HG03457 (cell line): ENCODE results near the gene MXD3.
"Not testable (repeated sequence)": the region's sequence is repeated elsewhere in the genome, so short reads cannot be mapped to it uniquely, and the experiment has no call there.

ENCODE experiments used
- ATAC-seq: cut with Tn5 transposase; IDR thresholded peaks from one replicate; pipeline ENCODE4 v1.9.1; 2021; ENCODE audit warnings: moderate number of reproducible peaks; ENCODE audit not compliant: unreplicated experiment

The MXD3 gene

DNA sequence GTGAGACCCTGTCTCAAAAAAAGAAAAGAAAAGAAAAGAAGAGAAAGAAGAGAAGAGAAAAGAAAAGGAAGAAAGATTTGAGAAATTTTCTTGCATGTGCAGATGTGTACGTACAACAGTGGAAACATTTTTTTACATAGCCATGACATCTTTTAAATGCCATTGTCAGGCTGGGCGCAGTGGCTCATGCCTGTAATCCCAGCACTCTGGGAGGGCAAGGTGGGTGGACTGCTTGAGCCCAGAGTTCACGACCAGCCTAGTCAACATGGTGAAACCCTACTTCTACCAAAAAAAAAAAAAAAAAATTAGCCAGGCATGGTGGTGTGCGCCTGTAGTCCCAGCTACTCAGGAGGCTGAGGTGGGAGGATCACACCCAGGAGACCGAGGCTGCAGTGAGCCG, 33.2 kb upstream of the MXD3 start:
- ATAC-seq = no peak

DNA sequence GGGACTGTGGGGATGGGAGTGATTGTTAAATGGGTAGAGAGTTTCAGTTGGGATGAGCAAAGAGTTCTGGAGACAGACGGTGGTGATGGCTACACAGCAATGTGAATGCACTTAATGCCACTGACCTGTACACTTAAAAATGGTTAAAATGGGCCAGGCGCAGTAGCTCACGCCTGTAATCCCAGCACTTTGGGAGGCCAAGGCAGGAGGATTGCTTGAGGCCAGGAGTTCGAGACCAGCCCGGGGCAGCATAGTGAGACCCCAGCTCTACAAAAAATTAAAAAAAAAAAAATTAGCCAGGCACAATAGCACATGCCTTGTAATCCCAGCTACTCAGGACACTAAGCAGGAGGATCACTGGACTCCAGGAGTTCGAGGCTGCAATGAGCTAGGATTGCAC, 32.1 kb upstream of the MXD3 start:
- ATAC-seq = no peak

GRCh38 chr5:177343000-177343399, 31.3 kb upstream of the MXD3 start:
- not testable (repeated sequence) for ATAC-seq

GRCh38 chr5:177339107-177339638, 27.5 kb upstream of the MXD3 start:
- no peak for ATAC-seq

- ATAC-seq = no peak
Measured at GRCh38 chr5:177338251-177339106, 26.8 kb upstream of the MXD3 start.

DNA sequence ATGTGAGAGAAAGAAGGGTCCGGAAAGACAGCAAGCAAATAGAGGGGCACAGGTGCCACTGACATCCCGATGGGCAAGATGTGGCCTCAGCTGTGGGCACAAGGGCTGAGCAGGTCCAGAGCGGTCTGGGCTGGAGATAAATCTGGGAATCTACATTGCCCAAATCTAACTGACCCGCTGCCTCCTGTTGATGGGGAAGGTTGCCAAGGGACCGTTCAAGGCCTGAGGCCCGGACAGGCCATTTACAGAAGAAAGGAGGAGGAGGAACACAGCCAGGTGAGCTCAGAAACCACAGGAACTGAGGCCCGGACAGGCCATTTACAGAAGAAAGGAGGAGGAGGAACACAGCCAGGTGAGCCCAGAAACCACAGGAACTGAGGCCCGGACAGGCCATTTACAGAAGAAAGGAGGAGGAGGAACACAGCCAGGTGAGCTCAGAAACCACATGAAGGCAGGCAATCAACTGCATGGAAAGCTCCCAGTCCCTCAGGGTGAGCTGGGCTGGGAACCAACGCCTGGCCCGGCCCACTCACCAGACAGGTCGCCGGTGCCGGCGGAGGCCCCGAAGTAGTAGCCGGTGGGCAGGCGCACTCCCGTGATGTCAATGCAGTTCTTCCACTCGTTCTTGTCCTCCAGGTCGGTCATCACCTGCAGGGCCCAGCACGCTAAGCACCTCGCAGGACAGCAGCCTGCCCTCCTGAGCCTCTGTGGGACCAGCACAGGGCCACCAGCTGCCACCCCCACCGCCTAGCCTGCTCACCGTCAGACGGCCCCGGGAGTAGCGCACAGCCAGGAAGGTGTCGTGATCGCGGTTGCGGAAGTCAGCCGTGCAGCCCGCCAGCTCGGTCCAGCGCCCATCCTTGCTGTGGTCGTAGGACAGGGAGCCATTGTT, 25.2 kb upstream of the MXD3 start:
- no peak for ATAC-seq

GRCh38 chr5:177336112-177336511, 24.4 kb upstream of the MXD3 start:
- no peak for ATAC-seq

DNA sequence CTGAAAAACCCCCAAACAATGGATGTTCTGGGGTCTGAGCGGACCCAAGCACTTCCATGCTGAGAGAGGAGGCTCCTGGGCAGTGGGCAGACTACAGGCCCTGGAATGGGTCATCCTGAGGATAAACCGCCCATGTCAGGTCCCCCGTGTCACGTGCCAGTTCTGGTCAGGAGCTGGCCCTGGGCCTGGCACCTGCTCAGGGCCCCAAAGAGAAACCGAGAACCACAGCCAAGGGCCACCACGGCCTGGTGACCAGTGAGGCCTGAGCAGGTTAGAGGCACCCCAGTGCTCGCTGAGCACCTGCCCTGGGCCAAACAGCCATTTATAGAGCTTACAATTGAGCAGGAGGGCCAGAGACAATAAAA, 24.0 kb upstream of the MXD3 start:
- ATAC-seq = no peak

DNA sequence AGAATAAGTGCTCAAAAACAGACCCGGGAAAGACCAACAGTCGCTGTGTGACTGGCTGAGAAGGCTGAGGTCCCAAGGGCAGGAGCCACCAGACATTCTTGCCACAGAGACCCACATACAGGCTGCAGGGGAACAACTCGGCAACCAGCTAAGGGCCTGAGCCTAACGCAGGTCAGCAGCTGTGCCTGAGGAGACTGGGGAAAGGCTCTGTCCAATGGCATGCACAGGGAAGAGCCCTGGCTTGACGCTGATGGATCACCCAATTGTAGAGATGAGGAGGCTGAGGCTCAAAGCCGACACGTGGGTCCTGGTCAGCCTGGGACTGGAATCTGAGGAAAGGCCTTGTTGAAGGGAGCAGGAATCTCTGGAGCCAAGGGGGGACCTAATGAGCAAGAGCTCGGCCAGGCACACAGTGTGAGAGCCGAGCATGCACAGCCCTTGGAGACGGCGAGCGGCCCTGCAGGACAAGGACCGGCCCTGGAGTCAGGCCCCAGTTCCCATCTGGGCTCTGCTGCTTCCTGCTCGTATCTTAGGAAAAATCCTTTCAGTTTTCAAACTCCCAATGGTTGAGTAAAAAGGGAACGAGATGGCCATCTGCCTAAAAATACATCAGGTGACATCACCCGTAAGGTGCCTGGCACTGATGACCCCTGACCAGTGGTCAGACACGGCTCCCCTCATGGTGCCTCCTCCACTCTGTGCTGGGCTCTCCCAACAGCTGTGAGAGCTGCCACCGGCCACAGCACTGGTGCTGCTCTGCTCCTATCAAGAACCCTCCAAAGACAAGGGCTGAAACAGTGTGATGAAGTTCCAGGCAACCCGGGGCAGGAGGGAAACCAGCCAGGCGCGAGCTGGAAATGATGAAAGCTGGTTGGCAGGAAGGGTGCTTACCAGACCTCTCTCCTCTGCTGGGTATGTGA, 23.3 kb upstream of the MXD3 start:
- no peak for ATAC-seq

DNA sequence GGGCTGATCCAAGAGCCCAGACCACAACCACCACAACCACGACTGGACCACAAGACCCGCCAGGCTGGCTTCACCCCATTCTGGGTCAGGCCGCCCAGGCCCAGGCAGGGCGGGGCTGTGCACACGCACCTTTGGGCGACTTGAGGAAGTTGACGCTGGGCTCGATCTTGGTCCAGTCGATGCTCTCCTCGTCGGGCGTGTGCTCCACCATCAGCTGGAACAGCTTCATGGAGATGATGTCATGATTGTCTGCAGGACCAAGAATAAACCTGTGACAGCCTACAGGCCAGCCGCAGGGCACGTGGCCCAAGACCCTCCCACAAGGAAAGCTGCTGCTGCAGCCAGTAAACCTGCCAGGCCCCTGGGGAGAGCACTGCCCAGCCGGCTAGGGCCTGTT, 22.5 kb upstream of the MXD3 start:
- no peak for ATAC-seq

DNA sequence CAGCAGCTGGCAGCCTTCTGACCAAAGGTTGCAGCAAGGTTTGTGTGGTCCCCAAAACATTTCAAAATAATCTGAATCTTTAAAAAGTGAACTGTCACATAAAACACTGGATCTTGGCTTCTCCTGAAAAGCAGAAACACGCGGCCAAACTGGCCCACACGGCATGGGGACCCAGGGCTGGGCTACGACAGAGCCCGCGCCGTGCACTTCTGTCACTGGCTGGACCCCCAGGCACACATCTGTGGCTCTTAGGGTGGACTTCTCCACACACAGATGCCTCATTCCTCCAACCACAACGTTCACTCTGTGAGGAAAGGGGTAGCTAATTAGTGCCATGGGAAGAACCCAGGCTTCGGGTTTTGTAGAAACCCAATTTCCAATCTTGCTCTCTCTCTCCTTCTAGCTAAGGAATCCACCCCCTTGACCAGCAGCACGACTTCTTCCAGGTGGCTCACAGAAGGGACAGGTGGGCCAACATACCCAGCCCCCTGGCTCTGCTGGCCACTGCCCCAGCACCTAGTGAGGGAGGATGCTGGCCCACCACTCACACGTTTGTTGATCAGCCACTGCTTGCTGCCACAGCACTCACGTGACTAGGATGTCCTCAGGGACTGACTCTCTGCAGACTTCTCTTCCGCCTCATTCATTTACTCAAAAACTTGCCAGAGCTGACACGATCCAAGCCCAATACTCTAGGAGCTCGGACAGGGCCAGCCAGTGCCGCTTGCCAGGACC, 21.9 kb upstream of the MXD3 start:
- no peak for ATAC-seq

DNA sequence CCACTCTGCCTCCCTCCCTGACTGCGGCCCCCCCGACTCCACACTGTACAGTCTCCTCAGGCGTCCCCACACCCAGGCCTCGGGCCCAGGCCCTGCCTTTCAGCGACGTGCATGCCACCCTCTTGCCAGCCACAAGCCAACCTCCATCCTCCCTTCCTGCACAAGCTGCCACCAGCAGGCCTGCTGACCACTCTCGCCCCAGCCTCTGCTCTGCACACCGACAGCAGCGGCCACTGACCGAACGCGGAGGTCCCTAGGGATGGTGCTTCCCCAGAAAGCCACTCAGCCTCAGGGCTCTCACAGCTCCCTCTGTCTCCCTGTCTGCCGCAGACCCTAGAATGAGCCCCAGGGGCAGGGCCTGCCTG, 21.2 kb upstream of the MXD3 start:
- no peak for ATAC-seq

GRCh38 chr5:177332031-177332895, 20.6 kb upstream of the MXD3 start:
- no peak for ATAC-seq

- no peak for ATAC-seq
Measured at GRCh38 chr5:177330991-177331842, 19.5 kb upstream of the MXD3 start.

GRCh38 chr5:177329883-177330282, 18.2 kb upstream of the MXD3 start:
- no peak for ATAC-seq

DNA sequence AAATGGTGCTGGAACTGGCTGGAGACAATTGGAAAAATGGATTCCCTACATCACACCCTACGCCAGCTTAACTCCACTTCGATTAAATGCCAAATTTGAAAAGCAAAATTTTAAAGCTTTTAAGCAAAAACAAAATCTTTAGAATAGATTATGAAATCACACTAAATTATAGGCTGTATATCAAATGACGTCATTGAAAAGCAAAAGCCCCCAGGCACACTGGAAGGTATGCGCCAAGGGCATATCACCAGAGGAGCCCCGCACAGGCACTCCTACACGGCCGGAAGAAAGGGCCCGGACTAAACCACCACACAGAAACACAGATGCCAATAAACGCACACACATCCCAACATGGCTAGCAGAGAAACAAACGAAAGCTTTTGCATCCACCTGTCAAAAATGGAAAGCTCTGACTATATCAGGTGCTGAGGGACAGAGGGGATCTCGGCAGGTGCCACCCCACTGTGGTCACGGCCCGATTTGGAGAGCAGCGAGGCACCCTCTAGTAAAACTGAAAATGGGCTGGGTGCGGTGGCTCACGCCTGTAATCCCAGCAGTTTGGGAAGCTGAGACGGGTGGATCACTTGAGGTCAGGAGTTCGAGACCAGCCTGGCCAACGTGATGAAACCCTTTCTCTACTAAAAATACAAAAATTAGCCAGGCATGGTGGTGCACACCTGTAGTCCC, 17.0 kb upstream of the MXD3 start:
- no peak for ATAC-seq
